Measurements from ENCODE around the gene DBR1. TPM values are rescaled to one million over a fixed set of nuclear protein-coding genes. Genes with fewer than 3 reads are reported as not detected.

DBR1 gene
- total RNA-seq, 2 experiments from 2014 or later: 21.2 to 22.7 TPM

- DNase-seq (peak; percentile 44), ATAC-seq (peak; percentile 61)
- Mint-ChIP-seq H3K4me3 (peak within 1 kb of the TSS; percentile 86), H3K4me1 (ENCODE audit: low read depth) (peaks cover 31% of the 10 kb centered on the region), H3K9me3 (no peaks in the 10 kb centered on the region), H3K36me3 (ENCODE audit: low read depth) (peaks cover 15% of the 10 kb centered on the region), H3K27ac (peak within 1 kb of the TSS; percentile 98), H3K27me3 (peaks cover 3% of the 10 kb centered on the region)
- TF ChIP-seq, protein P1, sequence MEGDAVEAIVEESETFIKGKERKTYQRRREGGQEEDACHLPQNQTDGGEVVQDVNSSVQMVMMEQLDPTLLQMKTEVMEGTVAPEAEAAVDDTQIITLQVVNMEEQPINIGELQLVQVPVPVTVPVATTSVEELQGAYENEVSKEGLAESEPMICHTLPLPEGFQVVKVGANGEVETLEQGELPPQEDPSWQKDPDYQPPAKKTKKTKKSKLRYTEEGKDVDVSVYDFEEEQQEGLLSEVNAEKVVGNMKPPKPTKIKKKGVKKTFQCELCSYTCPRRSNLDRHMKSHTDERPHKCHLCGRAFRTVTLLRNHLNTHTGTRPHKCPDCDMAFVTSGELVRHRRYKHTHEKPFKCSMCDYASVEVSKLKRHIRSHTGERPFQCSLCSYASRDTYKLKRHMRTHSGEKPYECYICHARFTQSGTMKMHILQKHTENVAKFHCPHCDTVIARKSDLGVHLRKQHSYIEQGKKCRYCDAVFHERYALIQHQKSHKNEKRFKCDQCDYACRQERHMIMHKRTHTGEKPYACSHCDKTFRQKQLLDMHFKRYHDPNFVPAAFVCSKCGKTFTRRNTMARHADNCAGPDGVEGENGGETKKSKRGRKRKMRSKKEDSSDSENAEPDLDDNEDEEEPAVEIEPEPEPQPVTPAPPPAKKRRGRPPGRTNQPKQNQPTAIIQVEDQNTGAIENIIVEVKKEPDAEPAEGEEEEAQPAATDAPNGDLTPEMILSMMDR (IDR thresholded peaks at IDR 0.05): no peak
- CTCF ChIA-PET: interaction anchor here (1.3 to 2.5 kb wide), 4 partner anchors 13 to 728 kb away, joined by 3 to 11 read pairs (median 4); partner anchors contain the start of genes DBR1 and DZIP1L
- POLR2A ChIA-PET: interaction anchor here (0.8 to 4.4 kb wide), 9 partner anchors 9 to 177 kb away, joined by 3 to 46 read pairs (median 4); partner anchors contain the start of gene DBR1
- intact Hi-C loops (cut with micrococcal nuclease): loop anchor here (5.0 to 10.0 kb wide), 2 partner anchors 47 to 140 kb away; partner anchors contain the start of gene NME9
These were observed 12.7 kb upstream of the DBR1 start, which contains the start of gene ARMC8 for GRCh38 chr3:138187296-138188012. Gene ARMC8 (plus strand): TSS chr3:138187301. CDS start chr3:138187555, 254 bp downstream.

GRCh38 chr3:138186803-138187295, 12.1 kb upstream of the DBR1 start:
- Mint-ChIP-seq H3K27ac (peak overlapping the region; percentile 98), H3K9me3 (no peaks in the 10 kb centered on the region), H3K36me3 (ENCODE audit: low read depth) (peaks cover 15% of the 10 kb centered on the region), H3K4me1 (ENCODE audit: low read depth) (peaks cover 31% of the 10 kb centered on the region), H3K27me3 (peaks cover 3% of the 10 kb centered on the region), H3K4me3 (peak overlapping the region; percentile 86)
- DNase-seq (peak; percentile 93), ATAC-seq (peak; percentile 96)
- POLR2A ChIA-PET: interaction anchor here (0.8 to 4.4 kb wide), 5 partner anchors 13 to 177 kb away, joined by 3 to 46 read pairs (median 4); partner anchors contain the start of gene DBR1
- CTCF ChIA-PET: interaction anchor here (1.3 to 2.5 kb wide), 4 partner anchors 13 to 98 kb away, joined by 3 to 11 read pairs (median 4); partner anchors contain the start of genes DBR1 and DZIP1L
- intact Hi-C loops (cut with micrococcal nuclease): loop anchor here (5.0 to 10.0 kb wide), 2 partner anchors 48 to 140 kb away; partner anchors contain the start of gene NME9
- TF ChIP-seq, protein P1 (IDR thresholded peaks at IDR 0.05): no peak

DNA sequence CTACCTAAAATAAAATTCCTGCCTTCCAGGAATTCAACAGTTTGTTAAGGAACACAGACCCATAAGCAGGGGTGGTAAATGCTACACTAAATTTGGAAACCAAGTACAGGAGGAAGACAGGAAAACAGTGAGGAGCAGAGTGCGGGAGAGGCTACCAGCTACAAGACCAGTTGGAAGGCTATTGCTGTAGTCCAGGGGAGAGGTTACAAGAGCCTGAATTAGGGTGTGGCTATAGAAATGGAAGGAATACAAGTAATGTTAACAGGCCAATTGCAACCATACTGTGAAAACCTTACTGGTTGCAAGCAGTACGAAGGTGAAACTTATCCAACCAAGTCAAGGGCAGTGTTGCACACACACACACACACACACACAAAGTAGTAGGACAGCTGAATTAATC, 11.5 kb upstream of the DBR1 start:
- ATAC-seq: no peak
- ChIA-PET POLR2A (interaction anchor here (0.9 to 4.4 kb wide), 3 partner anchors 12 to 142 kb away, joined by 3 to 46 read pairs (median 6); partner anchors contain the start of gene DBR1), CTCF (interaction anchor here (1.3 to 2.5 kb wide), 4 partner anchors 12 to 98 kb away, joined by 3 to 11 read pairs (median 4); partner anchors contain the start of genes DBR1 and DZIP1L)
- H3K27ac Mint-ChIP-seq: no peak overlapping the region
- peaks cover 10% of the 10 kb centered on the region for H3K36me3 Mint-ChIP-seq (ENCODE audit: low read depth)
- TF ChIP-seq, protein P1 (IDR thresholded peaks at IDR 0.05): no peak
- no peaks in the 10 kb centered on the region for H3K9me3 Mint-ChIP-seq
- H3K27me3 Mint-ChIP-seq: peaks cover 3% of the 10 kb centered on the region
- DNase-seq: no peak
- intact Hi-C loops (cut with micrococcal nuclease): loop anchor here (5.0 to 10.0 kb wide), 2 partner anchors 49 to 141 kb away; partner anchors contain the start of gene NME9
- H3K4me3 Mint-ChIP-seq: peak overlapping the region; percentile 86
- H3K4me1 Mint-ChIP-seq (ENCODE audit: low read depth): peaks cover 26% of the 10 kb centered on the region

- ATAC-seq (no peak), DNase-seq (no peak)
- TF ChIP-seq, protein P1 (IDR thresholded peaks at IDR 0.05): no peak
- H3K27ac Mint-ChIP-seq: no peak overlapping the region
- POLR2A ChIA-PET: interaction anchor here (4.4 kb wide), 1 partner anchor 11 kb away, joined by 46 read pairs; the partner anchor contains the start of gene DBR1
- H3K27me3 Mint-ChIP-seq: peaks cover 3% of the 10 kb centered on the region
- H3K9me3 Mint-ChIP-seq: no peaks in the 10 kb centered on the region
- CTCF ChIA-PET: interaction anchor here (0.7 to 1.8 kb wide), 2 partner anchors 99 to 731 kb away, joined by 3 to 4 read pairs; no protein-coding TSS in a partner anchor
- peaks cover 20% of the 10 kb centered on the region for H3K4me1 Mint-ChIP-seq (ENCODE audit: low read depth)
- intact Hi-C loops (cut with micrococcal nuclease): loop anchor here (5.0 to 10.0 kb wide), 2 partner anchors 50 to 142 kb away; partner anchors contain the start of gene NME9
- H3K36me3 Mint-ChIP-seq (ENCODE audit: low read depth): peaks cover 7% of the 10 kb centered on the region
- H3K4me3 Mint-ChIP-seq: no peak overlapping the region
These were observed 10.3 kb upstream of the DBR1 start for GRCh38 chr3:138184994-138185393.

Data from activated CD8-positive, alpha-beta T cell treated with anti-CD3 and anti-CD28 coated beads for 36 hours (primary cell).